Measurements from ENCODE around the gene CLPSL1.

CLPSL1 gene

GRCh38 chr6:35754452-35755277 is 26.2 kb upstream of the CLPSL1 start:
- DNase-seq (ENCODE audit: low read depth, low spot score), result no peak
- CTCF ChIA-PET, result interaction anchor here (0.9 to 10.2 kb wide), 5 partner anchors 11 to 605 kb away, joined by 3 to 88 read pairs (median 4); partner anchors contain the start of gene ARMC12

DNA sequence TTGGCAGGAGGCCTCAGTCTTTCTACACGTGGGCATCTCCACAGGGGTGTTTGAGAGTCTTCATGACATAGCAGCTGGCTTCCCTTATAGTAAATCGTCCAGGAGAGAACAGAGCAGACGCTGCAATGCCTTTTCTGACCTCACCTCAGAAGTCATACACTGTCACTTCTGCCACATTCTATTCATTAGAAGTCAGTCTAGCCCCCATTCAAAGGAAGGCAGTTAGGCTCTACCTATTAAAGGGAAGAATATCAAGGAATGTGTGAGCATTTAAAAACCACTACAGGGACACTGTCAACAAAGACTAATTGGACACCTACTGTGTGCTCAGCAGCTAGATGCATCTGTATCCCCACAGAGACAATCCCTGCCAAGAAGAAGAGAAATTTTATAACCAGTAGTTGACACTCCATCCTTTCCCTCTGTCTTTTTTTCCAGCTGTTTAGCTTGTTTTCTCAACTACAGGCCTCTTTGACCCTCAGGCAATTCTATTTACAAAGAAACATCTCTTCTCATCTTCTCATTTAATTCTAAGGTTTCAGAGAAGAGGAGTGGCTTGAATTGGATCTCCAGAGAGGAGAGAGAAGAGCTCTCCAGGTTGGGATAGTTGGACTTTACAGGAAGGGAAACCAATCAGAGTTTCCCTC is 25.4 kb upstream of the CLPSL1 start:
- ChIA-PET CTCF (interaction anchor here (1.2 to 10.2 kb wide), 2 partner anchors 18 to 233 kb away, joined by 4 to 88 read pairs; partner anchors contain the start of gene ARMC12), POLR2A (no interaction called here)
- no peak overlapping the region for H3K4me3 ChIP-seq (ENCODE audit: low read depth, low read length)
- DNase-seq (ENCODE audit: low read depth, low spot score), result no peak
- TF ChIP-seq CTCF (IDR thresholded peaks at IDR 0.05; ENCODE audit: insufficient read depth, low read length, missing control alignments), result no peak

More at GRCh38 chr6:35754452-35755277, 26.2 kb upstream of the CLPSL1 start:
- no peak for TF ChIP-seq CTCF (IDR thresholded peaks at IDR 0.05; ENCODE audit: insufficient read depth, low read length, missing control alignments)
- POLR2A ChIA-PET, result no interaction called here
- H3K4me3 ChIP-seq (ENCODE audit: low read depth, low read length), result no peak overlapping the region

DNA sequence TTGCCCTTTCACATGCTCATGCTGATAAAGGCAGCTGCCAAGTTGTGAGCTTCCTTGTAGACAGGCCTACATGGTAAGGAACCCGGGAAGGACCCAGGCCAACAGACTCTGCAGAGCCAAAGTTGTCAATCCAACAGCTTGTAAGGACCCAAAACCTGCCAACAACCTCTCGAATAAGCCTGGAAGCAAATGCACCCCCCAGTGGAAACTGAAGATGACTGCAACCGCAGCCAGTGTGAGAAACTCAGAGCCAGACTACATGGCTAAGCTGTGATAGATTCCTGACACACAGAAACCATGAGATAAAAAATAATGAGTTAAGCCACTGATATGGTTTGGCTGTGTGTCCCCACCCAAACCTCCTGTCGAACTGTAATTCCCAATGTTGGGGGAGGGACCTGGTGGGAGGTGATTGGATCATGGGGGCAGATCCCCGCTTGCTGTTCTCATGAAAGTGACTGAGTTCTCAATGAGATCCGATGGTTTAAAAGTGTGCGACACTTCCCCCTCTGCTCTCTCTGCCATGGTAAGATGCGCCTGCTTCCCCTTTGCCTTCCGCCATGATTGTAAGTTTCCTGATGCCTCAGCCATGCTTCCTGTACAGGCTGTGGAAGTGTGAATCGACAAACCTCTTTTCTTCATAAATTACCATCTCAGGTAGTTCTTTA is 23.2 kb upstream of the CLPSL1 start:
- H3K4me3 ChIP-seq (ENCODE audit: low read depth, low read length), result no peak overlapping the region
- no peak for DNase-seq (ENCODE audit: low read depth, low spot score)
- ChIA-PET CTCF (interaction anchor here (0.7 to 1.9 kb wide), 7 partner anchors 18 to 183 kb away, joined by 3 to 6 read pairs (median 4); partner anchors contain the start of gene CLPS), POLR2A (no interaction called here)
- TF ChIP-seq CTCF (IDR thresholded peaks at IDR 0.05; ENCODE audit: insufficient read depth, low read length, missing control alignments), result peak; percentile 31

- H3K4me3 ChIP-seq (ENCODE audit: low read depth, low read length), result no peak overlapping the region
- ChIA-PET CTCF (interaction anchor here (1.1 to 1.5 kb wide), 2 partner anchors 26 to 237 kb away, joined by 4 read pairs; no protein-coding TSS in a partner anchor), POLR2A (no interaction called here)
- DNase-seq (ENCODE audit: low read depth, low spot score), result no peak
- TF ChIP-seq CTCF (IDR thresholded peaks at IDR 0.05; ENCODE audit: insufficient read depth, low read length, missing control alignments), result no peak
These were observed 21.4 kb upstream of the CLPSL1 start for GRCh38 chr6:35759426-35759825.

DNA sequence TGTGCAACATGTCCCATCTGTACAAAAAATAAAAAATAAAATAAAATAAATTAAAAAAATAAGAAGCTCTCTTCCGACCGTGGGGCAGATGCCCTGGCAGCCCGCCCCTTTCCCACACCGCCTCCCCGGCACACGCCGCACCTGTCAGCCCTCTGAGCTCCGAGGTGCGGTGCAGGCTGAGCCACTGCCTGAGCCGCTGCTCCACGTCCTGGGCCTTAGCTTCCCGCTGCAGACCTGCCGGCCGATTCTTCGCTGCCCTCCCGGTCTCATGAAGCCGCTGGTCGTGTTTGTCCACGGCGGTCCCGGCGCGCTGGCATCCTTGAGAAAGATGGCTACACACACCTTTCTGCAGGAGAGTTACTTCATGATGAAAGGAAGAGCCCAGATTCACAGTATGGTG is 15.1 kb upstream of the CLPSL1 start:
- no peak overlapping the region for H3K4me3 ChIP-seq (ENCODE audit: low read depth, low read length)
- TF ChIP-seq CTCF (IDR thresholded peaks at IDR 0.05; ENCODE audit: insufficient read depth, low read length, missing control alignments), result no peak
- POLR2A ChIA-PET, result no interaction called here
- CTCF ChIA-PET, result no interaction called here
- DNase-seq (ENCODE audit: low read depth, low spot score), result no peak

Measured in AG04449 (cell line).